Stimulated activated CD4-positive, alpha-beta T cell treated with anti-CD3 and anti-CD28 coated beads, Interleukin-2, amount 100 ng/mL, for 4 hours (primary cell): ENCODE results near the gene DNTT.

Source experiments
- DNase-seq: peaks from one replicate; pipeline ENCODE4 v3.0.0-alpha.2; 2020; ENCODE audit warnings: low read depth

Gene DNTT

GRCh38 chr10:96379758-96380157, 75.5 kb downstream of the DNTT start:
- DNase-seq, result no peak

- DNase-seq, result no peak
Measured at GRCh38 chr10:96380821-96381220, 76.6 kb downstream of the DNTT start.

- DNase-seq, result no peak
Measured at GRCh38 chr10:96384506-96384905, 80.3 kb downstream of the DNTT start.

GRCh38 chr10:96387161-96387560, 82.9 kb downstream of the DNTT start:
- no peak for DNase-seq

GRCh38 chr10:96387601-96388000, 83.4 kb downstream of the DNTT start:
- no peak for DNase-seq
